Measurements from ENCODE around the gene NDUFAB1.
"Not testable (repeated sequence)": the region's sequence is repeated elsewhere in the genome, so short reads cannot be mapped to it uniquely, and the experiment has no call there.

The NDUFAB1 gene

GRCh38 chr16:23583271-23583670, 12.8 kb downstream of the NDUFAB1 start:
- not testable (repeated sequence) for DNase-seq

GRCh38 chr16:23581764-23582163, 14.4 kb downstream of the NDUFAB1 start:
- no peak for DNase-seq

GRCh38 chr16:23580391-23580790, 15.7 kb downstream of the NDUFAB1 start:
- no peak for DNase-seq

- no peak for DNase-seq
Observed at GRCh38 chr16:23579371-23579770, 16.7 kb downstream of the NDUFAB1 start.

- DNase-seq = no peak
Observed at GRCh38 chr16:23578101-23578830, 17.9 kb downstream of the NDUFAB1 start.

- DNase-seq = no peak
Observed at GRCh38 chr16:23577493-23577892, 18.6 kb downstream of the NDUFAB1 start.

- no peak for DNase-seq
Observed at GRCh38 chr16:23575834-23576233, 20.3 kb downstream of the NDUFAB1 start.

GRCh38 chr16:23573817-23574216, 22.3 kb downstream of the NDUFAB1 start:
- DNase-seq = no peak

GRCh38 chr16:23572394-23572793, 23.7 kb downstream of the NDUFAB1 start:
- no peak for DNase-seq

- no peak for DNase-seq
Observed at GRCh38 chr16:23571895-23572294, 24.2 kb downstream of the NDUFAB1 start.

- DNase-seq = peak; percentile 2
Observed at GRCh38 chr16:23570992-23571632, 25.0 kb downstream of the NDUFAB1 start.

- DNase-seq = no peak
Observed at GRCh38 chr16:23567602-23568001, 28.5 kb downstream of the NDUFAB1 start.

- no peak for DNase-seq
Observed at GRCh38 chr16:23566724-23567123, 29.4 kb downstream of the NDUFAB1 start.

- no peak for DNase-seq
Observed at GRCh38 chr16:23564575-23565363, 31.3 kb downstream of the NDUFAB1 start.

- DNase-seq = no peak
Observed at GRCh38 chr16:23563186-23563585, 32.9 kb downstream of the NDUFAB1 start.

GRCh38 chr16:23562505-23562904, 33.6 kb downstream of the NDUFAB1 start:
- no peak for DNase-seq

- DNase-seq = no peak
Observed at GRCh38 chr16:23561586-23561985, 34.5 kb downstream of the NDUFAB1 start.

GRCh38 chr16:23557779-23558702, 38.1 kb downstream of the NDUFAB1 start:
- no peak for DNase-seq

- DNase-seq = peak; percentile 96
Observed at GRCh38 chr16:23556881-23557778, 39.0 kb downstream of the NDUFAB1 start, which contains the start of the genes EARS2 and UBFD1. Gene EARS2 (minus strand): TSS chr16:23557350. CDS start chr16:23557343, 7 bp downstream. Gene UBFD1 (plus strand): TSS chr16:23557727. CDS start chr16:23557743, 16 bp downstream.

- DNase-seq = no peak
Observed at GRCh38 chr16:23554536-23554935, 41.6 kb downstream of the NDUFAB1 start.

GRCh38 chr16:23552161-23552560, 44.0 kb downstream of the NDUFAB1 start:
- DNase-seq = no peak

All from CD4-positive, alpha-beta T cell treated with Interleukin-4 for 4 hours (primary cell).